Measurements from ENCODE around the gene ESRRG.

- TF ChIP-seq EZH2 (IDR thresholded peaks at IDR 0.05) (no peak), POLR2AphosphoS5 (IDR thresholded peaks at IDR 0.05; ENCODE audit: borderline replicate concordance, low read depth, low read length) (no peak), FOXP2 (optimal IDR thresholded peaks at IDR 0.05; ENCODE audit: control extremely low read depth, extremely low read length, insufficient read depth) (no peak)
These were observed 156.5 kb downstream of the ESRRG start for GRCh38 chr1:216566641-216567205.
